ENCODE data around the gene ZC3H7A.

The ZC3H7A gene

GRCh38 chr16:11722468-11722808, 74.6 kb downstream of the ZC3H7A start:
- peaks cover 52% of the 10 kb centered on the region for H3K36me3 Mint-ChIP-seq (ENCODE audit: low read depth)
- TF ChIP-seq CTCF (IDR thresholded peaks at IDR 0.05), result no peak
- no peaks in the 10 kb centered on the region for H3K4me1 Mint-ChIP-seq
- no peaks in the 10 kb centered on the region for H3K9me3 Mint-ChIP-seq
- DNase-seq, result no peak
- H3K27me3 Mint-ChIP-seq (ENCODE audit: low read depth, poor library complexity), result peaks cover 4% of the 10 kb centered on the region
- H3K4me3 Mint-ChIP-seq, result no peak overlapping the region
- peak overlapping the region; percentile 80 for H3K27ac Mint-ChIP-seq

GRCh38 chr16:11721781-11722467, 75.1 kb downstream of the ZC3H7A start:
- DNase-seq, result no peak
- Mint-ChIP-seq H3K36me3 (ENCODE audit: low read depth) (peaks cover 48% of the 10 kb centered on the region), H3K9me3 (no peaks in the 10 kb centered on the region), H3K27ac (peak overlapping the region; percentile 80), H3K27me3 (ENCODE audit: low read depth, poor library complexity) (peaks cover 4% of the 10 kb centered on the region), H3K4me3 (no peak overlapping the region), H3K4me1 (no peaks in the 10 kb centered on the region)
- no peak for TF ChIP-seq CTCF (IDR thresholded peaks at IDR 0.05)

GRCh38 chr16:11719762-11720161, 77.3 kb downstream of the ZC3H7A start:
- no peak for TF ChIP-seq CTCF (IDR thresholded peaks at IDR 0.05)
- H3K4me1 Mint-ChIP-seq, result no peaks in the 10 kb centered on the region
- H3K27ac Mint-ChIP-seq, result no peak overlapping the region
- DNase-seq, result no peak
- H3K36me3 Mint-ChIP-seq (ENCODE audit: low read depth), result peaks cover 46% of the 10 kb centered on the region
- H3K9me3 Mint-ChIP-seq, result no peaks in the 10 kb centered on the region
- H3K4me3 Mint-ChIP-seq, result no peak overlapping the region
- H3K27me3 Mint-ChIP-seq (ENCODE audit: low read depth, poor library complexity), result peaks cover 4% of the 10 kb centered on the region

- peaks cover 45% of the 10 kb centered on the region for H3K36me3 Mint-ChIP-seq (ENCODE audit: low read depth)
These were observed 77.9 kb downstream of the ZC3H7A start for GRCh38 chr16:11719171-11719570.

GRCh38 chr16:11717811-11718210, 79.2 kb downstream of the ZC3H7A start:
- DNase-seq, result no peak
- H3K27me3 Mint-ChIP-seq (ENCODE audit: low read depth, poor library complexity), result peaks cover 4% of the 10 kb centered on the region

More at GRCh38 chr16:11719171-11719570, 77.9 kb downstream of the ZC3H7A start:
- H3K27me3 Mint-ChIP-seq (ENCODE audit: low read depth, poor library complexity), result peaks cover 4% of the 10 kb centered on the region
- no peak overlapping the region for H3K4me3 Mint-ChIP-seq
- H3K27ac Mint-ChIP-seq, result no peak overlapping the region
- DNase-seq, result no peak
- no peak for TF ChIP-seq CTCF (IDR thresholded peaks at IDR 0.05)
- no peaks in the 10 kb centered on the region for H3K9me3 Mint-ChIP-seq
- no peaks in the 10 kb centered on the region for H3K4me1 Mint-ChIP-seq

More at GRCh38 chr16:11717811-11718210, 79.2 kb downstream of the ZC3H7A start:
- H3K4me3 Mint-ChIP-seq, result no peak overlapping the region
- no peak for TF ChIP-seq CTCF (IDR thresholded peaks at IDR 0.05)
- H3K4me1 Mint-ChIP-seq, result no peaks in the 10 kb centered on the region
- H3K36me3 Mint-ChIP-seq (ENCODE audit: low read depth), result peaks cover 43% of the 10 kb centered on the region
- no peak overlapping the region for H3K27ac Mint-ChIP-seq
- H3K9me3 Mint-ChIP-seq, result no peaks in the 10 kb centered on the region

Measured in nephron progenitor cell (in vitro differentiated cells).